GF-D8 (cell line): ENCODE data around the gene ADTRP.
"Not testable (repeated sequence)": the region's sequence is repeated elsewhere in the genome, so short reads cannot be mapped to it uniquely, and the experiment has no call there.

Experiments
- DNase-seq: peaks from one replicate; lab custom pipeline; 2025; lab: John Stamatoyannopoulos, UW

Gene ADTRP

GRCh38 chr6:11802886-11803590, 24.4 kb upstream of the ADTRP start:
- no peak for DNase-seq

GRCh38 chr6:11800531-11800930, 21.9 kb upstream of the ADTRP start:
- DNase-seq = not testable (repeated sequence)

- DNase-seq = no peak
Measured at GRCh38 chr6:11798538-11798937, 19.9 kb upstream of the ADTRP start.

GRCh38 chr6:11798096-11798495, 19.5 kb upstream of the ADTRP start:
- no peak for DNase-seq

GRCh38 chr6:11796829-11797228, 18.2 kb upstream of the ADTRP start:
- DNase-seq = no peak

GRCh38 chr6:11795403-11795802, 16.8 kb upstream of the ADTRP start:
- no peak for DNase-seq

GRCh38 chr6:11793277-11793676, 14.7 kb upstream of the ADTRP start:
- no peak for DNase-seq

- DNase-seq = no peak
Measured at GRCh38 chr6:11791354-11792107, 12.9 kb upstream of the ADTRP start.

GRCh38 chr6:11789744-11790143, 11.1 kb upstream of the ADTRP start:
- DNase-seq = no peak

GRCh38 chr6:11788043-11788442, 9.4 kb upstream of the ADTRP start:
- DNase-seq = no peak

- DNase-seq = no peak
Measured at GRCh38 chr6:11785774-11786579, 7.4 kb upstream of the ADTRP start.

GRCh38 chr6:11785415-11785773, 6.8 kb upstream of the ADTRP start:
- DNase-seq = no peak

- no peak for DNase-seq
Measured at GRCh38 chr6:11784341-11784740, 5.7 kb upstream of the ADTRP start.

- DNase-seq = no peak
Measured at GRCh38 chr6:11783524-11784064, 5.0 kb upstream of the ADTRP start.

- no peak for DNase-seq
Measured at GRCh38 chr6:11782524-11782923, 3.9 kb upstream of the ADTRP start.

- DNase-seq = no peak
Measured at GRCh38 chr6:11780097-11780428, 1.5 kb upstream of the ADTRP start.

- no peak for DNase-seq
Measured at GRCh38 chr6:11779329-11780096, 910 bp upstream of the ADTRP start.

GRCh38 chr6:11778036-11778435, 567 bp downstream of the ADTRP start:
- no peak for DNase-seq

GRCh38 chr6:11775791-11776409, 2.7 kb downstream of the ADTRP start:
- DNase-seq = no peak

GRCh38 chr6:11774426-11774825, 4.2 kb downstream of the ADTRP start:
- DNase-seq = no peak

- DNase-seq = no peak
Measured at GRCh38 chr6:11773581-11773980, 5.0 kb downstream of the ADTRP start.

- DNase-seq = no peak
Measured at GRCh38 chr6:11773013-11773412, 5.6 kb downstream of the ADTRP start.
